Adrenal gland (tissue), 12 donors: Measurements from ENCODE around the gene GBF1. TPM values are rescaled to one million over a fixed set of nuclear protein-coding genes. Genes with fewer than 3 reads are reported as not detected.

Source experiments
- DNase-seq, 7 donors: peaks; one replicate each; pipeline ENCODE4 v3.0.0-alpha.2; 2019 to 2020
- H3K27ac ChIP-seq, 5 donors: fragments of 200-600 bp; sonication (generic) in 4 of 5; 1 replicate in 3 of 5; 2 replicates in 2 of 5; pipeline versions ENCODE4 v1.5.1 to v1.8.0; 2016 to 2020; ENCODE audit warnings: mild to moderate bottlenecking in 1 of 5
- H3K27me3 ChIP-seq: fragments of 200-600 bp; 2 replicates; pipeline ENCODE4 v1.8.0; 2021
- H3K36me3 ChIP-seq, 2 donors: fragments of 200-600 bp; replicated peaks in 1 of 2; 1 replicate in 1 of 2; 2 replicates in 1 of 2; pipeline versions ENCODE4 v1.5.1 to v1.8.0; 2018 to 2022
- H3K4me1 ChIP-seq, 2 donors: fragments of 200-600 bp; replicated peaks in 1 of 2; 1 replicate in 1 of 2; 2 replicates in 1 of 2; pipeline versions ENCODE4 v1.5.1 to v1.8.0; 2018 to 2021
- H3K4me3 ChIP-seq, 4 donors: fragments of 200-600 bp; sonication (generic) in 3 of 4; one replicate each; pipeline ENCODE4 v1.5.1; 2016 to 2018
- H3K9me3 ChIP-seq, 3 donors: fragments of 200-600 bp; sonication (generic) in 1 of 3; replicated peaks in 1 of 3; 1 replicate in 2 of 3; 2 replicates in 1 of 3; pipeline versions ENCODE4 v1.5.1 to v1.8.0; 2016 to 2021
- POLR2A ChIP-seq, 2 donors: fragments of 450-650 bp; IDR thresholded peaks; one replicate each; pipeline ENCODE4 v1.6.1; 2017; ENCODE audit warnings: antibody characterized with exemption in 2 of 2, mild to moderate bottlenecking in 2 of 2, moderate library complexity in 1 of 2
- WGBS, 4 donors: extraction: QIAGEN DNeasy Blood & Tissue Kit in 2 of 4; methylation state at CpG; one replicate each; pipeline versions ENCODE4 v1.1.5 to v1.1.7; 2013 to 2017; 5-methylcytosine and 5-hydroxymethylcytosine counted together
- intact Hi-C, 2 donors: fragments of 100-400 bp; cut with DNase I; formaldehyde crosslinking; loops; one replicate each; pipeline versions ENCODE4 v1.14.1 to v1.15.0; 2022 to 2023
- polyA plus RNA-seq, 3 donors: library from polyadenylated mRNA; stranded (reverse); fragments of 200-250 nt in 2 of 3; fragments of 350-450 nt in 1 of 3; fragmentation: Illumina TruSeq in 1 of 3; extraction: RNeasy Lipid Tissue Mini Kit (QIAGEN cat#74804) in 1 of 3; gene quantifications; one replicate each; pipeline ENCODE4 v1.2.3, GENCODE V29; 2013 to 2014
- total RNA-seq, 9 donors: library from RNA; depleted of rRNA in 4 of 9; stranded (reverse); fragments of >200 nt in 4 of 9; fragments of 120-200 nt in 1 of 9; fragmentation: NEBNext Ultra II Directional in 1 of 9; extraction: Animal tissue kit (Norgen Biotek cat#: 25700) in 1 of 9; gene quantifications; one replicate each; pipeline versions ENCODE4 v1.1.0 to v1.2.4, GENCODE V29; 2013 to 2023
- TF ChIP-seq, protein P1 (sequence below), 6 experiments: fragments of 450-650 bp in 4 of 6; fragments of 200-600 bp in 2 of 6; sonication (generic) in 1 of 6; IDR thresholded peaks; 1 replicate in 5 of 6; 2 replicates in 1 of 6; pipeline versions ENCODE4 v1.5.1 to v1.8.0; 2016 to 2021; ENCODE audit warnings: antibody characterized with exemption in 6 of 6, mild to moderate bottlenecking in 2 of 6, moderate library complexity in 1 of 6
- donor health status: healthy with polysubstance abuse.
- donor health status: Bipolar disorder and iron deficiency.
- donor health status: DM: yes; HTN: yes; CAD: no.
- donor health status: DM: no; HTN: no; CAD: no.
- donor health status: DM: no; HTN: no; CAD: no.
- donor health status: DM: yes; HTN: yes; CAD: no.

The GBF1 gene
- total and polyA plus RNA-seq, 12 donors = 16.4 to 46.1 (median 37.7) TPM

DNA sequence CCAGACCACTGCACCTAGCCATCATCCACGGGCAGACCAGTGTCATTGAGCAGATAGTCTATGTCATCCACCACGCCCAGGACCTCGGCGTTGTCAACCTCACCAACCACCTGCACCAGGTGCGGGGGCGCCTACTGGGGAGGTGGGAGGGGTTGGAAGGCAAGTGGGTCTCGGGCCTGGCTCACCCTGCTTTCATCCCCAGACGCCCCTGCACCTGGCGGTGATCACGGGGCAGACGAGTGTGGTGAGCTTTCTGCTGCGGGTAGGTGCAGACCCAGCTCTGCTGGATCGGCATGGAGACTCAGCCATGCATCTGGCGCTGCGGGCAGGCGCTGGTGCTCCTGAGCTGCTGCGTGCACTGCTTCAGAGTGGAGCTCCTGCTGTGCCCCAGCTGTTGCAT is 154.7 kb downstream of the GBF1 start:
- H3K4me1 ChIP-seq = peaks cover 0 to 19% of the 10 kb centered on the region in 2 donors
- no peak for TF ChIP-seq POLR2A (IDR thresholded peaks at IDR 0.05)
- TF ChIP-seq, protein P1, sequence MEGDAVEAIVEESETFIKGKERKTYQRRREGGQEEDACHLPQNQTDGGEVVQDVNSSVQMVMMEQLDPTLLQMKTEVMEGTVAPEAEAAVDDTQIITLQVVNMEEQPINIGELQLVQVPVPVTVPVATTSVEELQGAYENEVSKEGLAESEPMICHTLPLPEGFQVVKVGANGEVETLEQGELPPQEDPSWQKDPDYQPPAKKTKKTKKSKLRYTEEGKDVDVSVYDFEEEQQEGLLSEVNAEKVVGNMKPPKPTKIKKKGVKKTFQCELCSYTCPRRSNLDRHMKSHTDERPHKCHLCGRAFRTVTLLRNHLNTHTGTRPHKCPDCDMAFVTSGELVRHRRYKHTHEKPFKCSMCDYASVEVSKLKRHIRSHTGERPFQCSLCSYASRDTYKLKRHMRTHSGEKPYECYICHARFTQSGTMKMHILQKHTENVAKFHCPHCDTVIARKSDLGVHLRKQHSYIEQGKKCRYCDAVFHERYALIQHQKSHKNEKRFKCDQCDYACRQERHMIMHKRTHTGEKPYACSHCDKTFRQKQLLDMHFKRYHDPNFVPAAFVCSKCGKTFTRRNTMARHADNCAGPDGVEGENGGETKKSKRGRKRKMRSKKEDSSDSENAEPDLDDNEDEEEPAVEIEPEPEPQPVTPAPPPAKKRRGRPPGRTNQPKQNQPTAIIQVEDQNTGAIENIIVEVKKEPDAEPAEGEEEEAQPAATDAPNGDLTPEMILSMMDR (IDR thresholded peaks at IDR 0.05) = no peak
- intact Hi-C loops = loop anchor here in 1 of 2 donors (5.0 kb wide), 1 partner anchor 168 kb away; no protein-coding TSS in a partner anchor
- no peaks in the 10 kb centered on the region for H3K9me3 ChIP-seq
- H3K4me3 ChIP-seq = no peak overlapping the region
- H3K36me3 ChIP-seq = peaks cover 0 to 44% of the 10 kb centered on the region in 2 donors
- no peaks in the 10 kb centered on the region for H3K27me3 ChIP-seq
- whole genome bisulfite sequencing, 4 donors = 63 to 95% (median 81%) methylated on average over 4 to 17 of the region's 17 CpGs
- peak overlapping the region in 1 of 5 donors; percentile 94 for H3K27ac ChIP-seq
- DNase-seq = no peak

DNA sequence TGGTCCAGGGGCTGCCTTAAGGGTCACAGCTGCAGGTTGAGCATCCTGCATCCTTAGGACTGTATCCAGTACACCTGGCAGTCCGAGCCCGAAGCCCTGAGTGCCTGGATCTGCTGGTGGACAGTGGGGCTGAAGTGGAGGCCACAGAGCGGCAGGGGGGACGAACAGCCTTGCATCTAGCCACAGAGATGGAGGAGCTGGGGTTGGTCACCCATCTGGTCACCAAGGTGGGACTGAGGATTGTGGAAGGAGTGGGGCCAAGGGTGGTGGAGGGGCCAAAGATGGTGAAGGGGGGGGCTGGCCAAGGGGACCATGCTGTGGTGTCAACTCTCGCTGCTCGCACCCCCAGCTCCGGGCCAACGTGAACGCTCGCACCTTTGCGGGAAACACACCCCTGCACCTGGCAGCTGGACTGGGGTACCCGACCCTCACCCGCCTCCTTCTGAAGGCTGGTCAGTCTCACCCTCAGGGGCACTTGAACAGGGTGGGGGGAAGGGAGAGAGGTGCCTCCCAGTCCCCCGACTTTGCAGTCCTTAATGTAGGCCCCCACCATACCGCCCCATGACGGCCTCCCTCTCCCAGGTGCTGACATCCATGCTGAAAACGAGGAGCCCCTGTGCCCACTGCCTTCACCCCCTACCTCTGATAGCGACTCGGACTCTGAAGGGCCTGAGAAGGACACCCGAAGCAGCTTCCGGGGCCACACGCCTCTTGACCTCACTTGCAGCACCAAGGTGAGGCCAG is 155.4 kb downstream of the GBF1 start:
- H3K27me3 ChIP-seq = no peaks in the 10 kb centered on the region
- H3K36me3 ChIP-seq = peaks cover 0 to 44% of the 10 kb centered on the region in 2 donors
- H3K4me1 ChIP-seq = peaks cover 0 to 19% of the 10 kb centered on the region in 2 donors
- 85 to 90% (median 88%) methylated on average over 16 to 22 of the region's 22 CpGs for WGBS, 4 donors
- TF ChIP-seq, protein P1 (IDR thresholded peaks at IDR 0.05) = no peak
- no peak for TF ChIP-seq POLR2A (IDR thresholded peaks at IDR 0.05)
- H3K27ac ChIP-seq = no peak overlapping the region
- H3K4me3 ChIP-seq = no peak overlapping the region
- DNase-seq = no peak
- intact Hi-C loops = loop anchor here in 1 of 2 donors (5.0 kb wide), 1 partner anchor 168 kb away; no protein-coding TSS in a partner anchor
- no peaks in the 10 kb centered on the region for H3K9me3 ChIP-seq

DNA sequence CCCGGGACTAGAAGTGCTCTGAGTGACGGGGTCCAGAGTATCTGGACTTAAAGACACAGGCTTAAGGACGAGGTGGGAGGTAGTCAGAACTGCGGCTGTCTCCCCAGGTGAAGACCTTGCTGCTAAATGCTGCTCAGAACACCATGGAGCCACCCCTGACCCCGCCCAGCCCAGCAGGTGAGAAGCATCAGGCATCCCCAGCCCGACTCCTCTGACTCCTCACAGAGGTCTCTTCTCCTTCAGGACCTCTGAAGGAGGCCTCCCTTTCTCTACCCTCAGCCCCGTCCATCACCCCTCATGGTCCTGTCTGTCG is 156.0 kb downstream of the GBF1 start:
- H3K36me3 ChIP-seq = peaks cover 0 to 44% of the 10 kb centered on the region in 2 donors
- no peaks in the 10 kb centered on the region for H3K9me3 ChIP-seq
- intact Hi-C loops = loop anchor here in 1 of 2 donors (5.0 kb wide), 1 partner anchor 169 kb away; no protein-coding TSS in a partner anchor
- DNase-seq = no peak
- WGBS, 4 donors = 87 to 95% (median 89%) methylated on average over 5 to 8 of the region's 8 CpGs
- no peak overlapping the region for H3K27ac ChIP-seq
- no peaks in the 10 kb centered on the region for H3K27me3 ChIP-seq
- no peak for TF ChIP-seq POLR2A (IDR thresholded peaks at IDR 0.05)
- TF ChIP-seq, protein P1 (IDR thresholded peaks at IDR 0.05) = no peak
- peaks cover 0 to 14% of the 10 kb centered on the region in 2 donors for H3K4me1 ChIP-seq
- no peak overlapping the region for H3K4me3 ChIP-seq

DNA sequence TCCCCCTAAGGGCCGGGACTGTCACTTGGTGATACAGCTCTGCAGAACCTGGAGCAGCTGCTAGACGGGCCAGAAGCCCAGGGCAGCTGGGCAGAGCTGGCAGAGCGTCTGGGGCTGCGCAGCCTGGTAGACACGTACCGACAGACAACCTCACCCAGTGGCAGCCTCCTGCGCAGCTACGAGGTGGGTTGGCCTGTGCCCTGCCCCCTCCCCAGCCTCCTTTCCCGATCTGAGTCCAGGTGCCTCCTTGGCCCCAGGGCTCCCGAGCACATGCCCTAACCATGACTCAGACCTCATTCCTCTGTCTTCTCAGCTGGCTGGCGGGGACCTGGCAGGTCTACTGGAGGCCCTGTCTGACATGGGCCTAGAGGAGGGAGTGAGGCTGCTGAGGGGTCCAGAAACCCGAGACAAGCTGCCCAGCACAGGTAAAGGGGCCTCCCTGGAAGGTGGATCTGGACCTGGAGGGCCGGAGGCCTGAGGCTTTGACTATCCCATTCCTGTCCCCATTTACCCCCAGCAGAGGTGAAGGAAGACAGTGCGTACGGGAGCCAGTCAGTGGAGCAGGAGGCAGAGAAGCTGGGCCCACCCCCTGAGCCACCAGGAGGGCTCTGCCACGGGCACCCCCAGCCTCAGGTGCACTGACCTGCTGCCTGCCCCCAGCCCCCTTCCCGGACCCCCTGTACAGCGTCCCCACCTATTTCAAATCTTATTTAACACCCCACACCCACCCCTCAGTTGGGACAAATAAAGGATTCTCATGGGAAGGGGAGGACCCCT is 156.6 kb downstream of the GBF1 start:
- WGBS, 4 donors = 84 to 90% (median 87%) methylated on average over 3 to 18 of the region's 18 CpGs
- Histone ChIP-seq H3K36me3 (peaks cover 0 to 44% of the 10 kb centered on the region in 2 donors), H3K27me3 (no peaks in the 10 kb centered on the region), H3K4me3 (no peak overlapping the region), H3K27ac (no peak overlapping the region), H3K4me1 (peaks cover 0 to 10% of the 10 kb centered on the region in 2 donors), H3K9me3 (no peaks in the 10 kb centered on the region)
- no peak for TF ChIP-seq POLR2A (IDR thresholded peaks at IDR 0.05)
- TF ChIP-seq, protein P1 (IDR thresholded peaks at IDR 0.05) = no peak
- no peak for DNase-seq
- intact Hi-C loops = loop anchor here in 1 of 2 donors (5.0 kb wide), 1 partner anchor 170 kb away; no protein-coding TSS in a partner anchor
